HG03565 (cell line): ENCODE measurements around the gene ZRANB3.
"Not testable (repeated sequence)": the region's sequence is repeated elsewhere in the genome, so short reads cannot be mapped to it uniquely, and the experiment has no call there.

Source experiments
- ATAC-seq: cut with Tn5 transposase; IDR thresholded peaks from one replicate; pipeline ENCODE4 v1.9.1; 2021; ENCODE audit warnings: mild to moderate bottlenecking, moderate library complexity; ENCODE audit not compliant: unreplicated experiment

The ZRANB3 gene

DNA sequence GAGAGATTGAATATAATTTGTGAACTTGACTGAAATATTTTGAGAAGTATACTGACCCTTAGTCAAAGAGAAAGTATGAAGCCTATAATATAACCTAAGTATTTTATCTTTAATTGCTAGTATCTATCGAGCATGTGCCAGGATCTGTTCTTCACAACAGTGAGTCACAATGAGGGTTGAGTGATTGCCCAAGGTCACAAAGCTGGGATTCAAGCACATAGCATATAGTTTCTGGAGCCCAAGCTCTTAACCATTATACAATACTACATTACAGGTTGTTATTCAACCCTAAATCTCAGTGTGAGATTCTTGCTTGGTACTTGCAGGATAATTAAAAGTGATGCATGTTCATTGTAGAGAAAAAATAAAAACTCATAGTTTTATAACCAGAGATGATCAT is 381.8 kb downstream of the ZRANB3 start:
- ATAC-seq, result no peak

- no peak for ATAC-seq
Measured at GRCh38 chr2:135144343-135144742, 386.7 kb downstream of the ZRANB3 start.

DNA sequence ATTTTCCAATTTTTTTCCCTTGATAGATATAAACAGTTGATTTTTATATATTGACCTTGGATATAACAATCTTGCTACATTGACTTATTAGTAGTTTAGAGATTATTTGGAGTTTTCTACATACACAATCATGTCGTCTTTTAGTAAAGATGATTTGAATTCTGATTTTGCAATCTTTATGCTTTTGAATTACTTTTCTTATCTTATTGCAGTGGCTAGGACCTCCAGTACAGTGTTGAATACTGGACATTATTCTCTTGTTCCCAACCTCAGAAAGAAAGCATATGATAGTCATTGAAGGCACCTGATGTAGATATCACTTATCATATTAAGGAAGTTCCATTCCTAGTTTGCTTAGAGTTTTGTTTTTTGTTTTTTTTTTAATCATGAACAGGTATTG is 388.7 kb downstream of the ZRANB3 start:
- no peak for ATAC-seq

- no peak for ATAC-seq
Measured at GRCh38 chr2:135140606-135141005, 390.4 kb downstream of the ZRANB3 start.

GRCh38 chr2:135132314-135132713 is 398.7 kb downstream of the ZRANB3 start:
- no peak for ATAC-seq

- no peak for ATAC-seq
Measured at GRCh38 chr2:135130751-135131150, 400.3 kb downstream of the ZRANB3 start.

GRCh38 chr2:135125940-135126339 is 405.1 kb downstream of the ZRANB3 start:
- ATAC-seq, result no peak

DNA sequence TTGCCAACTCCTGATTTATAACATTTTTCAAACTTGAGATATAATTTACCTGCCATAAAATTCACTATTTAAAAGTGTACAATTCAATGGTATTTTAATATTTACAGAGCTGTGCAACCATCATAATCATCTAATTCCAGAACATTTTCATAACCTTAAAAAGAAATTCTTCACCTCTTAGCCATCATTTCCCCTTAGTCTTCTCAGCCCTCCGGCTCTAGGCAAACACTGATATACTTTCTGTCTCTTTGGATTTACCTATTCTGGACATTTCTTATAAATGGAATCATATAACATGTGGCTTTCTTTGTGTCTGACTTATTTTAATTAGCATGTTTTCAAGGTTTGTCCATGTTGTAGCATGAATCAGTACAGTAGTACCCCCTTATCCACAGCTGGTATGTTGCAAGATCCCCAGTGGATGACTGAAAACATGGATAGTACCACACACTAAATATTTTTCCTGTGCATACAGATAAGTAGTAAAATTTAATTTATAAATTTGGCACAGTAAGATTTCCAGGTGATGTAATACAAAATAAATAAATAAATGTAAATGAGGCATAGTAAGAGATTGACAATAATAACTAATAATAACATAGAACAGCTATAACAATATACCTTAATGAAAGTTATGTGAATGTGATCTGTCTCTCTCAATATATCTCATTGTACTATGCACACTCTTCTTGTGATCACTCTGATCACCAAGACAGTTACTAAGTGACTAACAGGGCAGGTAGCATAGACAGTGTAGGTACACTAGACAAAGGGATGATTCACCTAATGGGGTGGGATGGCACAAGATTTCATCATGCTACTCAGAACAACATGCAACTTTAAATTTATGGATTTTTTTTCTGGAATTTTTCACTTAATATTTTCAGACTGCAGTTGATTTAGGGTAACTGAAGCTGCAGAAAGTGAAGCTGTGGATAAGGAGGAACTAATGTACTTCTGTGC is 405.8 kb downstream of the ZRANB3 start:
- no peak for ATAC-seq

DNA sequence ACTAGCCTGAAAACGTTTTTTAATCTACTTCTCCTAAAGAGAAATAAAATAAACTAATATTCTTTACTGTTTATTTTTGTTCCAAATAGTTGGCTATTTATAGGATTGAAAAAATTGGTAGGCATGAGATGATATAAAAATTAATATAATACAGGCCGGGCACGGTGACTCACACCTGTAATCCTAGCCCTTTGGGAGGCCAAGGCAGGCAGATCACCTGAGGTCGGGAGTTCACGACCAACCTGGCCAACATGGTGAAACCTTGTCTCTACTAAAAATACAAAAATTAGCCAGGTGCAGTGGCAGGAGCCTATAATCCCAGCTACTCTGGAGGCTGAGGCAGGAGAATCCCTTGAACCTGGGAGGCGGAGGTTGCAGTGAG is 409.4 kb downstream of the ZRANB3 start:
- ATAC-seq, result not testable (repeated sequence)

- ATAC-seq, result no peak
Measured at GRCh38 chr2:135121016-135121657, 409.9 kb downstream of the ZRANB3 start.

GRCh38 chr2:135119582-135119981 is 411.4 kb downstream of the ZRANB3 start:
- ATAC-seq, result no peak

DNA sequence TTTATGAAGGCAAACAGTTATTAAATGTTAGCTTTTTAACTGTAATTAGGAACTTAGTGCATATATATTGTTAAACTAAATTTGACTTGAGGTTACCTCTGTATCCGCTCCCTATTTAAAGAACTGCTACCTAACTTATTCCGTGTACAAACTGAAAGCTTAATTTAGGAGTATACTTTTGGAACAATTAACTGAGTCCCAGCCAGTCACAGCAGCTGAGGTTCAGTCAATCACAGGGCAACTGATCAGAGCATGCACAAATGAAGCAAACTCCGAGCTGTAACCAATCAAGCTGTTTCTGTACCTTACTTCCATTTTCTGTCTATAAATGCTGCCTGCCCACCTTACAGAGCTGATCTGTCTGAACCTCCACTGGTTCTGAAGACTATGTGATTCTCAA is 417.7 kb downstream of the ZRANB3 start:
- no peak for ATAC-seq

DNA sequence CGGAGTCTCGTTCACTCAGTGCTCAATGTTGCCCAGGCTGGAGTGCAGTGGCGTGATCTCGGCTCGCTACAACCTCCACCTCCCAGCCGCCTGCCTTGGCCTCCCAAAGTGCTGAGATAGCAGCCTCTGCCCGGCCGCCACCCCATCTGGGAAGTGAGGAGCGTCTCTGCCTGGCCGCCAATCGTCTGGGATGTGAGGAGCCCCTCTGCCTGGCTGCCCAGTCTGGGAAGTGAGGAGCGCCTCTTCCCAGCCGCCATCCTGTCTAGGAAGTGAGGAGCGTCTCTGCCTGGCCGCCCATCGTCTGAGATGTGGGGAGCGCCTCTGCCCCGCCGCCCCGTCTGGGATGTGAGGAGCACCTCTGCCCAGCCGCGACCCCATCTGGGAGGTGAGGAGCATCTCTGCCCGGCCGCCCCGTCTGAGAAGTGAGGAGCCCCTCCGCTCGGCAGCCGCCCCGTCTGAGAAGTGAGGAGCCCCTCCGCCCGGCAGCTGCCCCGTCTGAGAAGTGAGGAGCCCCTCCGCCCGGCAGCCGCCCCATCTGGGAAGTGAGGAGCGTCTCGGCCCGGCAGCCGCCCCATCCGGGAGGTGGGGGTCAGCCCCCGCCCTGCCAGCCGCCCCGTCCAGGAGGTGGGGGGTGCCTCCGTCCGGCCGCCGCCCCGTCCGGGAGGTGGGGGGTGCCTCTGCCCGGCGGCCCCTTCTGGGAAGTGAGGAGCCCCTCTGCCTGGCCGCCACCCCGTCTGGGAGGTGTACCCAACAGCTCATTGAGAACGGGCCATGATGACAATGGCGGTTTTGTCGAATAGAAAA is 425.3 kb downstream of the ZRANB3 start:
- not testable (repeated sequence) for ATAC-seq

- ATAC-seq, result no peak
Measured at GRCh38 chr2:135103843-135104242, 427.2 kb downstream of the ZRANB3 start.

DNA sequence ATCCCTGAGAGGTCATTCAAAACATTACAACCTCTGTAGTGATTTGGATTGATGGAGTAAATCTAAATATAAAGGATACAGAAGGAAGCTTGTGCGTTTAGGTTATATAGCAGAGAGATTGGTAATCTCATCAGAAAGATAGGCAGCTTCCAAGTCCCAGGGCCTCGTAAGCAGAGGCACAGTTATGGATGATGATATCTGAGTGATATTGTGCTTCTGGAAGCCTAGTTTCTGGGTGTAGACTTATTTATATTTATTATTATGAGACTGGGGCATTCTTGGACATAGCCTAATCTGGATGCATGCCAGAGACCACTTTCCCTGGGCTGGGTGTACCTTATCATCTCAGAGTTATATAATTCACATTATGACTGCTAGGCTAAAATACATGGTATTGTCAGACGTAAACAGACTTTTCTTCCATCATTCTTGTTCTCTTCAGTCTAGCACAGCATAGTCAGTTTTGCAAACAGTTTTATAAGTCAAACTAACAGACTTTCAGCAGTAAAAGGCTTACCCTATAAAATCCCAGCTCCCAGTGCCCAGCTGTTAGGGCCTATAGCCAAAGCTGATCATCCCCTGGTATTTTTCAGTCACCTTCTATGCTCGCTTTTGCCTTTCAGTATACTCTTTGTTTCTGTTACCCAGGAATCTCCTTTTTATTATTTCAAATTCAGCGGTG is 431.1 kb downstream of the ZRANB3 start:
- no peak for ATAC-seq

DNA sequence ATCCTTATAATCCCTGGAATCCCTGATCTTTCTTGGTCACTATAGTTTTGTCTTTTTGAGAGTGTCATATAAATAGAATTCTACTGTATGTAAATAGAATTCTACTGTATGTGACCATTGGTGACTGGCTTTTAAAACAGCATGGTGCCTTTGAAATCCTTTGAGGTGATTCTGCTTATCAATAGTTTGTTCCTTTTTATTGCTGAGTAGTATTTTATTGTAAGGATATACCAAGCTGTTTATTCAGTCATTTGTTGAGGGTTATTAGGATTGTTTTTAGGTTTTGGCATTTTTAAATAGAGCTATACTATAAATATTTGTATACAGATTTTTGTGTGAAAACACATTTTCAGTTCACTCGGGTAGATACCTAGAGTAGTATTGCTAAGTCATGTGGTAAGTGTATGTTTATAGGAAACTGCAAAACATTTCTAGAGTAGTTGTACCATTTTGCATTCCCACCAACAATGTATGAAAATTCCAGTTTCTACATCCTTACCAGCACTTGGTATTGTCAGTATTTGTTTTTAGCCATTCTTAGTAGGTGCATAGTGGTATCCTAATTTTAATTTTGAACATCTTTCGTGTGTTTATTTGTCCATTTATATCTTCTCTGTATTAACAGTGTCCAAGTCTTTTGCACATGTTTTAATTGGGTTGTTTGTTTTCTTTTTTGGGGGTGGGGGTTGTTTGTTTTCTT is 433.3 kb downstream of the ZRANB3 start:
- ATAC-seq, result no peak

GRCh38 chr2:135096665-135097446 is 434.2 kb downstream of the ZRANB3 start:
- no peak for ATAC-seq

DNA sequence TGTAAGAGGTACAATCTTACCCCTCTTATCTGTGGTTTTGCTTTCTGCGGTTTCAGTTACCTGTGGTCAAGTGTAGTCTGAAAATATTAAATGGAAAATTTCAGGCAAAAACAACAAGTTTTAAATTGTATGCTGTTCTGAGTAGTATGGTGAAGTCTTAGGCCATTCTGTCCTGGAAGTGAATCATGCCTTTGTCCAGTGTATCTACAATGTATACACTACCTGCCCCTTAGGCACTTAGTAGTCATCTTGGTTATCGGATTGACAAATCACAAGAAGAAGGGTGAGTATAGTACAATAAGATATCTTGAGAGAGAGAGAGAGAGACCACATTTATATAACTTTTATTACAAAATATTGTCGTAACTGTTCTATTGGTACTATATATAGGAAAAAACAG is 435.4 kb downstream of the ZRANB3 start:
- no peak for ATAC-seq

GRCh38 chr2:135094508-135094907 is 436.5 kb downstream of the ZRANB3 start:
- no peak for ATAC-seq
